Lower leg skin (tissue), 4 donors: ENCODE measurements around the gene MAP2K6. TPM values are rescaled to one million over a fixed set of nuclear protein-coding genes. Genes with fewer than 3 reads are reported as not detected.

Experiments
- DNase-seq, 2 donors: peaks; one replicate each; pipeline ENCODE4 v3.0.0-alpha.2; 2019; ENCODE audit warnings: low spot score in 2 of 2
- H3K4me3 ChIP-seq: fragments of 200-600 bp; sonication (generic); 2 replicates; pipeline ENCODE4 v1.5.1; 2017; ENCODE audit warnings: mild to moderate bottlenecking, low read depth; ENCODE audit not compliant: poor library complexity, severe bottlenecking
- POLR2A ChIP-seq, 2 donors: fragments of 450-650 bp; IDR thresholded peaks; one replicate each; pipeline ENCODE4 v1.6.1; 2016 to 2017; ENCODE audit warnings: antibody characterized with exemption in 2 of 2, mild to moderate bottlenecking in 1 of 2, moderate library complexity in 1 of 2
- WGBS, 2 donors: methylation state at CpG; one replicate each; pipeline ENCODE4 v1.1.5; 2018; 5-methylcytosine and 5-hydroxymethylcytosine counted together
- intact Hi-C: fragments of 100-400 bp; cut with DNase I; formaldehyde crosslinking; loops from one replicate; pipeline ENCODE4 v1.15.0; 2023; ENCODE audit warnings: low total_unique reads
- total RNA-seq, 4 donors: library from RNA; depleted of rRNA; stranded (reverse); fragments of >200 nt; gene quantifications; one replicate each; pipeline ENCODE4 v1.1.0, GENCODE V29; 2016
- TF ChIP-seq, protein P1 (sequence below), 3 donors: fragments of 450-650 bp; IDR thresholded peaks; one replicate each; pipeline ENCODE4 v1.5.1; 2016; ENCODE audit warnings: antibody characterized with exemption in 3 of 3, mild to moderate bottlenecking in 3 of 3, moderate library complexity in 2 of 3

The MAP2K6 gene
- total RNA-seq, 4 donors from 2014 or later: 1.7 to 4.4 (median 2.0) TPM

GRCh38 chr17:69418535-69418934, 4.0 kb downstream of the MAP2K6 start:
- WGBS, 2 donors: 87 to 93% methylated on average over 2 of the region's 2 CpGs
- DNase-seq: no peak
- intact Hi-C loops: no loop called here
- no peak overlapping the region for H3K4me3 ChIP-seq
- TF ChIP-seq, protein P1, sequence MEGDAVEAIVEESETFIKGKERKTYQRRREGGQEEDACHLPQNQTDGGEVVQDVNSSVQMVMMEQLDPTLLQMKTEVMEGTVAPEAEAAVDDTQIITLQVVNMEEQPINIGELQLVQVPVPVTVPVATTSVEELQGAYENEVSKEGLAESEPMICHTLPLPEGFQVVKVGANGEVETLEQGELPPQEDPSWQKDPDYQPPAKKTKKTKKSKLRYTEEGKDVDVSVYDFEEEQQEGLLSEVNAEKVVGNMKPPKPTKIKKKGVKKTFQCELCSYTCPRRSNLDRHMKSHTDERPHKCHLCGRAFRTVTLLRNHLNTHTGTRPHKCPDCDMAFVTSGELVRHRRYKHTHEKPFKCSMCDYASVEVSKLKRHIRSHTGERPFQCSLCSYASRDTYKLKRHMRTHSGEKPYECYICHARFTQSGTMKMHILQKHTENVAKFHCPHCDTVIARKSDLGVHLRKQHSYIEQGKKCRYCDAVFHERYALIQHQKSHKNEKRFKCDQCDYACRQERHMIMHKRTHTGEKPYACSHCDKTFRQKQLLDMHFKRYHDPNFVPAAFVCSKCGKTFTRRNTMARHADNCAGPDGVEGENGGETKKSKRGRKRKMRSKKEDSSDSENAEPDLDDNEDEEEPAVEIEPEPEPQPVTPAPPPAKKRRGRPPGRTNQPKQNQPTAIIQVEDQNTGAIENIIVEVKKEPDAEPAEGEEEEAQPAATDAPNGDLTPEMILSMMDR (IDR thresholded peaks at IDR 0.05): no peak
- no peak for TF ChIP-seq POLR2A (IDR thresholded peaks at IDR 0.05)

- TF ChIP-seq, protein P1 (IDR thresholded peaks at IDR 0.05): no peak
- no peak for TF ChIP-seq POLR2A (IDR thresholded peaks at IDR 0.05)
- H3K4me3 ChIP-seq: no peak overlapping the region
- intact Hi-C loops: no loop called here
- WGBS, 2 donors: 57 to 62% methylated on average over 5 of the region's 5 CpGs
- no peak for DNase-seq
These were observed 9.0 kb downstream of the MAP2K6 start for GRCh38 chr17:69423450-69423849.

GRCh38 chr17:69424287-69425041, 10.0 kb downstream of the MAP2K6 start:
- H3K4me3 ChIP-seq: no peak overlapping the region
- DNase-seq: no peak
- intact Hi-C loops: no loop called here
- TF ChIP-seq, protein P1 (IDR thresholded peaks at IDR 0.05): no peak
- no peak for TF ChIP-seq POLR2A (IDR thresholded peaks at IDR 0.05)
- WGBS, 2 donors: 92 to 93% methylated on average over 8 of the region's 8 CpGs

DNA sequence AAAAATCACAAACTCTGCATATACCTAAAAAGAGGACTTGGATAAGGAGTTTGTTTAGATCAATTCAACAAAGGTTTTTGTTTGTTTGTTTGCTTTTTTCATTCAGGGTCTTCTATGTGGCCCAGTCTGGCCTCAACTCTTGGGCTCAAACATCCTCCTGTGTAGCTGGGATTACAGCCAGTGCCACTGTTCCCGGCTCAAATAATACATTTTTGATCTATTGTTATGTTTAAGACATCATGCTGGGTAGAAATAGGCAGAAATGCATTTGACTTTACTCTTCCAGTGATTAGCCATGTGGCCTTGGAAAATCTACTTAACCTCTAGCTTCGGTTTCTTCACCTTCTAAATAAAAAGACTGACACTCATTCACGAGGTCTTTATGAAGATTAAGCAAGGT, 11.5 kb downstream of the MAP2K6 start:
- 84 to 88% methylated on average over 3 of the region's 3 CpGs for WGBS, 2 donors
- H3K4me3 ChIP-seq: no peak overlapping the region
- TF ChIP-seq, protein P1 (IDR thresholded peaks at IDR 0.05): no peak
- no peak for TF ChIP-seq POLR2A (IDR thresholded peaks at IDR 0.05)
- intact Hi-C loops: no loop called here
- DNase-seq: no peak

GRCh38 chr17:69427486-69428197, 13.1 kb downstream of the MAP2K6 start:
- intact Hi-C loops: no loop called here
- no peak overlapping the region for H3K4me3 ChIP-seq
- no peak for DNase-seq
- no peak for TF ChIP-seq POLR2A (IDR thresholded peaks at IDR 0.05)
- TF ChIP-seq, protein P1 (IDR thresholded peaks at IDR 0.05): no peak
- WGBS, 2 donors: 88 to 90% methylated on average over 2 of the region's 2 CpGs
